Measurements from ENCODE around the gene CDK12. TPM values are rescaled to one million over a fixed set of nuclear protein-coding genes. Genes with fewer than 3 reads are reported as not detected.
A peak's percentile ranks its signal among the peaks of the same experiment; 100 is the strongest.

Gene CDK12
- total RNA-seq, 1 donor = 39.3 TPM

DNA sequence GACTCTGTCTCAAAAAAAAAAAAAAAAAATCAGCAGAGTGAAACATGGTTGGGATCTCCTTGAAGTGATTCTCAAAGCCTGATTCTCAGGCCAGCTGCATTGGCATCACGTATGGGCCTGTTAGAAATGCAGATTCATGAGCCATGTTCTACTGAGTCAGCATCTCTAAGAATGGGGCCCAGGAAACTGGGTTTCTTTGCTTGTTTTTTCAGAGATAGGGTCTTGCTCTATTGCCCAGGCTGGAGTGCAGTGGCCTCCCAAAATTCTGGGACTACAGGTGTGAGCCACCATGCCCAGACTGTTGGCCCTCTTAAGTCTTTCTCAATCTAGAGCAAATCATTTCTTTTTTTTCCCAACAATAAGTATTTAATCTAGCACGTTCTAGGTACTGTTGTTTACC is 47.7 kb downstream of the CDK12 start:
- no peak overlapping the region for H3K4me3 ChIP-seq (ENCODE audit: low read depth, low read length)
- no peak for DNase-seq (ENCODE audit: low read depth)
- TF ChIP-seq, protein P1, sequence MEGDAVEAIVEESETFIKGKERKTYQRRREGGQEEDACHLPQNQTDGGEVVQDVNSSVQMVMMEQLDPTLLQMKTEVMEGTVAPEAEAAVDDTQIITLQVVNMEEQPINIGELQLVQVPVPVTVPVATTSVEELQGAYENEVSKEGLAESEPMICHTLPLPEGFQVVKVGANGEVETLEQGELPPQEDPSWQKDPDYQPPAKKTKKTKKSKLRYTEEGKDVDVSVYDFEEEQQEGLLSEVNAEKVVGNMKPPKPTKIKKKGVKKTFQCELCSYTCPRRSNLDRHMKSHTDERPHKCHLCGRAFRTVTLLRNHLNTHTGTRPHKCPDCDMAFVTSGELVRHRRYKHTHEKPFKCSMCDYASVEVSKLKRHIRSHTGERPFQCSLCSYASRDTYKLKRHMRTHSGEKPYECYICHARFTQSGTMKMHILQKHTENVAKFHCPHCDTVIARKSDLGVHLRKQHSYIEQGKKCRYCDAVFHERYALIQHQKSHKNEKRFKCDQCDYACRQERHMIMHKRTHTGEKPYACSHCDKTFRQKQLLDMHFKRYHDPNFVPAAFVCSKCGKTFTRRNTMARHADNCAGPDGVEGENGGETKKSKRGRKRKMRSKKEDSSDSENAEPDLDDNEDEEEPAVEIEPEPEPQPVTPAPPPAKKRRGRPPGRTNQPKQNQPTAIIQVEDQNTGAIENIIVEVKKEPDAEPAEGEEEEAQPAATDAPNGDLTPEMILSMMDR (IDR thresholded peaks at IDR 0.05; ENCODE audit: insufficient read depth, low read depth, low read length) = no peak

GRCh38 chr17:39513309-39513708 is 52.0 kb downstream of the CDK12 start:
- TF ChIP-seq, protein P1 (IDR thresholded peaks at IDR 0.05; ENCODE audit: insufficient read depth, low read depth, low read length) = no peak
- no peak overlapping the region for H3K4me3 ChIP-seq (ENCODE audit: low read depth, low read length)
- no peak for DNase-seq (ENCODE audit: low read depth)

DNA sequence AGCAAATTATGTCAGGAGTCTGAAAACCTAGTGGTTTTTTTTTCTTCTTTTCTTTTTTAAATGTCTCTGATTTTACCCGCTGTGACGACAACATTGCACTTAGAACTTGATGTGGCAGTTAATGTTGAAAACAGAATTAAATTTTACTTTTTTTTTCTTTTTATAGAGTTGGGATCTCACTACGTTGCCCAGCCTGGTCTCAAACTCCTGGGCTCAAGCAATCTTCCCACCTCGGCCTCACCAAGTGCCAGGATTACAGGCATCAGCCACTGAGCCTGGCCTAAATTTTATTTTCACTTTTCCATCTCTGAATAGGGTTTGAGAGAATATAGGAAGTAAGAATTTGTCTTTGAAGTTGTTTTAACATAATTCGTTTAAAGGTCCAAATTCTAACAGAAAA is 52.6 kb downstream of the CDK12 start:
- TF ChIP-seq, protein P1 (IDR thresholded peaks at IDR 0.05; ENCODE audit: insufficient read depth, low read depth, low read length) = no peak
- DNase-seq (ENCODE audit: low read depth) = no peak
- no peak overlapping the region for H3K4me3 ChIP-seq (ENCODE audit: low read depth, low read length)

- no peak for DNase-seq (ENCODE audit: low read depth)
- TF ChIP-seq, protein P1 (IDR thresholded peaks at IDR 0.05; ENCODE audit: insufficient read depth, low read depth, low read length) = no peak
- no peak overlapping the region for H3K4me3 ChIP-seq (ENCODE audit: low read depth, low read length)
These were observed 55.9 kb downstream of the CDK12 start for GRCh38 chr17:39517224-39517623.

- TF ChIP-seq, protein P1 (IDR thresholded peaks at IDR 0.05; ENCODE audit: insufficient read depth, low read depth, low read length) = no peak
- no peak for DNase-seq (ENCODE audit: low read depth)
- no peak overlapping the region for H3K4me3 ChIP-seq (ENCODE audit: low read depth, low read length)
These were observed 64.7 kb downstream of the CDK12 start for GRCh38 chr17:39525801-39526506.

GRCh38 chr17:39527220-39527813 is 66.0 kb downstream of the CDK12 start:
- DNase-seq (ENCODE audit: low read depth) = peak; percentile 25
- TF ChIP-seq, protein P1 (IDR thresholded peaks at IDR 0.05; ENCODE audit: insufficient read depth, low read depth, low read length) = peak; percentile 58
- no peak overlapping the region for H3K4me3 ChIP-seq (ENCODE audit: low read depth, low read length)

All from fibroblast of villous mesenchyme (primary cell).